GM18499 (cell line): ENCODE measurements around the gene TMEM267.
"Not testable (repeated sequence)": the region's sequence is repeated elsewhere in the genome, so short reads cannot be mapped to it uniquely, and the experiment has no call there.

Experiments
- ATAC-seq: cut with Tn5 transposase; IDR thresholded peaks from one replicate; pipeline ENCODE4 v1.9.1; 2021; ENCODE audit warnings: moderate number of reproducible peaks; ENCODE audit not compliant: insufficient read depth, unreplicated experiment

TMEM267 gene, protein sequence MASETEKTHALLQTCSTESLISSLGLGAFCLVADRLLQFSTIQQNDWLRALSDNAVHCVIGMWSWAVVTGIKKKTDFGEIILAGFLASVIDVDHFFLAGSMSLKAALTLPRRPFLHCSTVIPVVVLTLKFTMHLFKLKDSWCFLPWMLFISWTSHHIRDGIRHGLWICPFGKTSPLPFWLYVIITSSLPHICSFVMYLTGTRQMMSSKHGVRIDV

DNA sequence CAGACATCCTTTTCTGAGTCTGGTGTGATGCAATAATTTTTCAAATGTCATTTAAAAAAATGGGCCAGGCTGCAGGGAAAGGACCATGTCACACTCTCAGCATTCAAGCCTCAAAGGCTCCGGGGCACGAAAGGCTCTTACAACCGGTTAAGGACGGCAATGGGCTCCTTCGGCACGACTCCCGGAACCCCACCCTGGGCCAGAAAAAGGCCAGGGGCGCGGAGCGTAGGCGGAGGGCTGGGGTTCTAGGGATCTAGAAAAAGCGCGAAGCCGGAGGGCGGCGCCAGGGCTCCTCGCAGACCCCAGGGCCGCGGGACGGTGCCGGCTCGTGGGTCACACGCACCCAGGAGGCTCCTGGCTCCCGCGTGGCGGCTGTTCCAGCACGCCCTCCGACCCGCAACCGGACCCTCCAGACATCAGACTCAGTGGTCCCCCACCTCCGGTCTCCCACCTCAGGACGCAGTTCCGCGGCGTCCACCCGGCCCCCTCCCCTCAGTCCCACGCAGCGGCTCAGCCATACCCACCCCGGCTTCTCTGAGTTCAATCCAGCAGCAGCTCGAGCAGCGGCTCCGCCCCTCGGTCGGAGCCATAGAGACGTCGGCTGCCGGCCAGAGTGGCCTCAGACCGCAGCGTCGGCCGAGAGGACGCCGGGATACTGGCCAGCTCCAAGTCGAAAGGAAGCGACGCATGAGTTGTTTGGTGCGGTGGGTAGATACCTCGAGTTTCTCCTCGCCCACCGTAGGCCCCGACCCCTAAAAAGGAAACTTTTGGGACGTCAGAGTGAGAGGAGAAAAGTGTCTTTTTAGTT, at the start of gene TMEM267:
TSS of gene TMEM267 (minus strand) at position 568 of the 808 bp plus-strand sequence. CDS start 29,896 bp downstream, outside the sequence.
- peak; percentile 37 for ATAC-seq

DNA sequence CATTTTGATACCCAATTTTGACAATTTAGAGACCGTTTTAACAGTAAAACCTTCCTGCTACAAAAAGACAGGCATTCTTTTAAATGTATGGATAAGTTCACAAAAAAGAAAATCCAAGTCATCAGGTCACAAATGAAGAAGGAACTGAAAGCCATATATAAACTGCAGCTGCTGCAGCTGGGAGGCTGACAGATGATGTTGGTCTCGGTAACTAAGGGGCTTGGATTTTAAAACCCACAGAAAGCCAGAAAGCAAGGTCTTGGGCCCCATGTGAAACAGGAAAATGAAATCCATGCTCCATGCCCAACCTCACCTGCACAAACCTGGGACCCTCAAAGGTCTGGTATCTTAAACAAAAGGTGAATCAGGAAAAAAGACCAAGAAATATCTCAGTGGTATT, 47.0 kb upstream of the TMEM267 start:
- no peak for ATAC-seq

DNA sequence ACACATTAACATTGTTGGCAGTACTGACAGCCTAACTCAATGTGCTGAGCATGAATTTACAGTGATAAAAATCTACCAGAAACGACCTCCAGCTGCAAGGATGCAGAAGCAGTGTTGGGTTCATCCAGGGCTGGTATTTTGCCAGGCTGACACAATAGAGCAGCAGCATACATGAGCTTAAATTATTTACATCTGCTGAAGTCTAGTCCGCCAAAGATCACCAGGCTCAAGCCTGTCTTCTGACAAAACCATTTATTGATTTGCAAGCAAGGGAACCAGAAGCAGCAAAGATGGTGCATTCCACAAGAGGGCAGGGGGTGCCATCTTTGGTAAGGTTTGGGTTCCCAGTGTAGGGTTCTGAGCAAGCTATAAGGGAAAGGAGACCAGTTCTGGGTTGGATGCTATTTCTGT, 40.0 kb upstream of the TMEM267 start:
- no peak for ATAC-seq

DNA sequence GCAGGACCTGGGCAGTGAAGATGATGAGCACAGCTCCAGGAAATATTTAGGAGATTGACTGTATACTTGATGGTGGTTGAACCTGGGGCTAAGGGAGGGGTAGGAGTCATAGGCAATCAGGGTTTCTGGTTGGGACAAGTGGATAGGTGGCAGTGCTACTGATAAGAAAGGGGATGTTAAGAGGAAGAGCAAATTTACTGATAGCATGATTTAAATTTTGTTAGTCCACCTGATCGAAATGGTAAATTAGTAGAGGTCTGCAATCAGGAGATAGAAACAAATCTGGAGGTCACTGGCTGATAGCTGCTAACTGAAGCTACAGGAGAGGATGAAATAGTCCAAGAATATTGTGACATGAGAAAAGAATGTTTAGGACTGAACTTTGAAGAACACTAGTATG, 37.0 kb upstream of the TMEM267 start:
- ATAC-seq: no peak

DNA sequence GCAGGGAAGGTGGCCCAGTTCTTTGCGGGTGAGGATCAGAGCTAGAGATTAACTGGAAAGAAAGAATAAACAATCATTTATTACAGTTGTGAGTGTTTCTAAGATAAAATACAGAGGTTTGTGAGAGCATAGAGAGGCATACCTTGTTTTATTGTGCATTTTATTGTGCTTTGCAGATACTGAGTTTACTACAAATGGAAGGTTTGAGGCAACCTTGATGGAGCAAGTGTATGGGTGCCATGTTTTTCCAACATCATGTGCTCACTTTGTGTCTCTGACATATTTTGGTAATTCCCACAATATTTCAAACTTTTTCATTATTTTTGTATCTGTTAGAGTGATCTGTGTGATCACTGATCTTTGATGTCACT, 32.0 kb upstream of the TMEM267 start:
- no peak for ATAC-seq

DNA sequence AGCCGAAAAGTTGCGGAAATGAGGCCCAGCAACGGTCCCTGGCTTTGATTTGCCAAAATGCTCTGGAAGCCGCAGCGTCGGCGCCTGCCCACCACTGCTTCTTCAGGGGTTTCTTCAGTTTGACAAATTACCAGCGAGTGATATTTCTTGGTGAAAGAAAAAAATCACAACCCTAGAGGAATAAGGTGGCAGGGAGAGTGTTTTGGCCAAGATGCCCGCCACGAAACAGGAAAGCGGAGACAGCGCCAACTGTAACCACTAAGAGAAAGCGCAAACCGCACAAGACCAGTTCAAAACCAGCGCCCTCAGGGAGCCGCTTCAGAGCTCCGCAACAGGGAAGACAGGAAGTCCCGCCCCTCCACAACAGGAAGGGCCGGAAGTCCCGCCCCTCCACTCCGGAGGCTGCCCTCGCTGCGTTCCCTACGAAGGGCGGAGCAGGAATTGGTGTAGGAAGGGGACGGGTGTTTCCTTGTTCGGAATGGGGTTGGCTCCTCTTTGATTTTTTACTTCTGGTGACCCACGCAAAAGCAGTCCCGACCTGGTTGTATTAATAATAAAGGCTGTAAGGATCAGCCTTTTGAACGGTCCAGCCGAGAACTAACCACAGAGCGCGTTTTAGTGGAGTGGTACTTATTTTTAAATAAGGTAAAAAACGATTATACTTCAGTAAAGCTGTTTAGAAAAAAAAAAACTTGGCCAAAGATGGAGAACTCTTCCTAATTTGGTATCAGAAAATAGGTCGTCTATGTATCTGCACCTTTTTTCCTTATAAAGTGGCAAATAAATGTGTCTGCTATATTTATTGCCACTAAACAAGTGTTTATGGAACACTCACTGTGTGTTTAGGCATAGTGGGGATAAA, 31.4 kb upstream of the TMEM267 start, which contains the start of gene C5orf34:
TSS of gene C5orf34 (minus strand) at position 333 of the 862 bp plus-strand sequence. CDS start 5,809 bp downstream, outside the sequence.
- peak; percentile 90 for ATAC-seq

DNA sequence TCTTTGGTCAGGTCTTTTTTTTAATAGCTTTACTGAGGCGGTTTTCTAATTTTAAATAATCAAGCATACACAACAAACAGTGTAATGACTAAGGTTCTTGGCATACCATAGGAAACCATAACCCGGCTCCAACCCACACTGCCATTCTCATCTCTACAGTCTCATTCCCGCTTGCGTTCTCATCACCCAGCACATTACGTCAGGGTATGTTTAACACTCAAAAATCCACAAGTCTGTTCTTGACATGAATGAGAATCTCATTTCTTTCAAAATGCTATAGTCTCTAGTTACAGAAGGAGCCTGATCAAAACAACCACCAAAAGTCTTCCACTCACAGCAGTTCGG, 30.8 kb upstream of the TMEM267 start:
- peak; percentile 11 for ATAC-seq

DNA sequence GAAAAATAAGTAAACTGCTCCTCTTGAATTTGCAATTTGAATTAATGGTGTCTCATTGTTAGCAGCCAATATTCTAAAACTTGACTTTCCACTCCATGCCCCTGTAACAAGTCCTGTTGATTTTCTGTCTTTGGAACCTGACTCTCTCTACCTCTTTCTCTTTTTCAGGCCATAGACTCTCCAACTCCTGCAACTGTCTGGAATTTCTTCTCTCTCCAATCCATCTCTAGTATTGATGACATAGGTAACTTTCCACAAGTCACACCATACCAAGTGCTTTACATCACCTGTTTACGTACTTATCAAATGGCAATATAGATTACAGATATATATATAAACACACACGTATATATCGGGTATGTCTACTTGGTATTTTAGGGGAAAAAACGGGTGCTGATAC, 30.4 kb upstream of the TMEM267 start:
- ATAC-seq: no peak

DNA sequence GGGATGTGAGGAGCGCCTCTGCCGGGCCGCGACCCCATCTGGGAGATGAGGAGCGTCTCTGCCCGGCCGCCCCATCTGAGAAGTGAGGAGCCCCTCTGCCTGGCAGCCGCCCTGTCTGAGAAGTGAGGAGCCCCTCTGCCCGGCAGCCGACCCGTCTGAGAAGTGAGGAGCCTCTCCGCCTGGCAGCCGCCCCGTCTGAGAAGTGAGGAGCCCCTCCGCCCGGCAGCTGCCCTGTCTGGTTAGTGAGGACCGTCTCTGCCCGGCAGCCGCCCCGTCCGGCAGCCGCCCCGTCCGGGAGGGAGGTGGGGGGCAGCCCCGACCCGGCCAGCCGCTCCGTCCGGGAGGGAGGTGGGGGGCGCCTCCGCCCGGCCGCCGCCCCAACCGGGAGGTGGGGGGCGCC, 27.4 kb upstream of the TMEM267 start:
- not testable (repeated sequence) for ATAC-seq

DNA sequence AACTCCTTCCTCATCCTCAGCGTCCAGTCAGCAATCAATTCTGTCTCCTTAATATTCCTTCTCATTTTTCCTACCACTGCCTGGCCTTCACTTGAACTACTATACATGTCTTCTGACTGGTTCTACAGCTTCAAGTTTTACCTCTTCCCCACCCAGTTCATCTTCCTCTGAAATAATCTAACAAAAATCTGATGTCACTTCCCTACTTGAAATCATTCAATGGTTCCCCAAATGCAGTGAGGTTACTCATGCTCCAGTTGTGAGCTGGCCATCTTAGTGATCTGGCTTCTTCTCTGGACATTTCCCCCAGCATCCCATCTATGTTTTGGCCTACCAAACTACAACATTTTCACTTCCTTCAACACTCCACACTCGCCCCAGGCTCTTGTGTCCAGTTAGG, 14.9 kb upstream of the TMEM267 start:
- ATAC-seq: no peak

DNA sequence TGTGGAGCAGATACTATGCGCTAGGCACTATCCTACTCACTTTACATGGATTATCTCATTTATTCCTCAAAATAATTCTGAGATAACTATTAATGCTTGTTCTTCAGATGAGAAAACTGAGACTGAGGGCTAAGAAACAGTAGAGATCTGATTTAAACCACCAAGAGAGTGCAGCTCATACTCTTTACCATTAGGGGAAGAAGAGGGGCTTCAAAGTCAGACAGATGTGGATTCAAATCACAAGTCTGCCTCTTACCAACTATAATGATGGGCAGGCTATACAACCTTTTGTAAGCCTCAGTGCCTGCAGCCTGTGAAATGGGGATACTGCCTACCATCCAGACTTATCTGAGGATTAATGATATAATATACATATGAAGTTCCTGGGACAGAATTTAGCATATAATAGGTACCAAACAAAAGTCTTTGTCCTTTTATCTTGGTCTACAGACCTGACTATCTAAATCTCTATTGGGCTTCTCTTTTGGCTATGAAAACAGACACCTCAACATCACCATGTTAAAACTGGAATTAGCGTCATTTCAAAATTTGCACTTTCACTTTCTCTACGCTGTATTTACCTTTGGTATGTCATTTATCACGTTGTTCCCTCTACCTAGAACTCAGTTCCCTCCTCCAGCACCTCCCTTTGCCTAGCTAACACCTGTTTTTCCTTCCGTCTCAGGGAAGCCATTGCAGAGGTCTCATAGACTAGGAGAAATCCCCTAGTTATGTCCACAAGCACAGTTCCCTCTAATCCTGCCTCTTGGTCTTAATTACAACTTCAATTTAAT, 13.8 kb upstream of the TMEM267 start:
- no peak for ATAC-seq

DNA sequence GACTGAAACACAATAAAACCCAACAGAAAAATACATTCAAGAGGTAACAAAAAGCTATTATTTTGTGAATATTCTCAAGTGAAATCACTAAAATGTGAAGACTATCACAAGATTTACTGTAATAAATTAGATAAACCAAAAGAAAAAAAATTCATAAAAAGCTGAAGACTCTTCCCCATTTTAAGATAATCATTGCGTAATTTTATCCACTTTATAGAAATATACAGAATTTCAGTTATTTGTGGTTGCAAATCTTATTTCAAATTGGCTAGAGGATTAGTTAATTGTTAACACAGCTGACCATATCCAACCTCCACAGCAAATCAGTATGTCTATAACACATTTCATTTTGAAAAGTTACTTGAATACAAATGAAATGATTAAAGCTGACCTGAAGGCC, 7.7 kb upstream of the TMEM267 start:
- no peak for ATAC-seq

DNA sequence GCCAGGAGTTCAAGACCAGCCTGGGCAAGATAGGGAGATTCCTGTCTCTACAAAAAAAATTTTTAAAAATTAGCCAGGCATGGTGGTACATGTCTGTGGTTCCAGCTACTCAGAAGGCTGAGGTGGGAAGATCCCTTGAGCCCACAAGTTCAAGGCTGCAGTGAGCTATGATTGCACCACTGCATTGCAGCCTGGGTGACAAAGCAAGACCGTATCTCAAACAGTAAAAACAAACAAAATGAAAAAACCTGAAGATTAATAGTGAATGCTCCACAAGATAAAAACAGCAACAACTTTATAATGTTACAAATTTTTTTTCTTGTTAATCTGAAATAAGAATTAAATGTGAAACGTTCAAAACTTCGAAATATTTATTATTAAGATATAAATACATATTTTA, 2.7 kb upstream of the TMEM267 start:
- no peak for ATAC-seq

DNA sequence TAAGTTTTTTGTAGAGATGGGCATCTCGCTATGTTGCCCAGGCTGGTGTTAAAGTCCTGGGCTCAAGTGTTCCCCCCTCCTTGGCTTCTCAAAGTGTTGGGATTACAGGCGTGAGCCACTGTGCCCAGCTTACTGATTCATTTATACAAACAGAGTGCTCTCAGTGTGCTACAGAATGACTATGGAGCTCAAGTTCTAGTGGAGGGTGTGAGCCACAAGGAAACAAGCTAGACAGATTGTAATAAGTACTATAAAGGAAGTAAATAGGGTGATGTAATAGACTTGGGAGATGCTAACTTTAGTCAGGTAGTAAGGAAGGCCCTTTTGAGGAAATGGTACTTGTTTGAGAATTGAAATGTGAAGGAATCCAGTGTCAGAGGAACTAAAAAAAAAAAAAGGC, 1.7 kb upstream of the TMEM267 start:
- no peak for ATAC-seq

DNA sequence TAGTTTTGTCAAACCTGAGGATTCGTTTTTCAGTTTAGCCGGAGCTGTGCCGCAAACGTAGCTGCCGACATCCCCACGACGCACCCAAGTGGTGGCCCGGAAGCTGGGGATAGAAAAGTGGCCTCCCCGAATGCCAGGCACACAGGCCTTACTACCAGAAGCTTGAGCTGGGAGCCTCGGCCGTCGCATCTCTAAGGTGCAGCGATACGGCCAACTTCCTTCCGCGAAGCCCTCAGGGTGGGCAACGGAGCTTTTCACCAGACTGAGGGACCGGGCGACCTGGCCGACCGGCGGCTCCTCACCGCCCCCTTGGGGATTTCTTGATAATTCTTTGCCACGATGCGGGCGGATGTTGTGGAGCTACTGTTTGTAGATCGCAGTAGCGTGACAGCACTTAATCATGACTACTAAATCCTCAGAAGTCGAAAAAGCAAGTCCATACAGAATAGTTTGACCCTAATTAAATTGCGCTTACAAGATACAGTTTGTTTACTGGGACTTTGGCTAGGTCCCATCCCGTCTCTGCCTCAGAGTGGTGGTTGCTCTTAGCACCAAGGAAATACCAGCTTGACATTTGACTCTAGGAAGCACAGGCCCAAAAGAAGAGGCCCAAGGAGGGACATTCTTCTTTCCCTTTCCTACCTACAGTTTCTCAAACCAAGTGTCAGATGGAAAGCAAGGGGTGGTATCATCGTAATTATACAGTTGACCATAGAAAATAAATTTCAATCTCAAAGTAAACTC, 613 bp upstream of the TMEM267 start:
- ATAC-seq: peak; percentile 57

DNA sequence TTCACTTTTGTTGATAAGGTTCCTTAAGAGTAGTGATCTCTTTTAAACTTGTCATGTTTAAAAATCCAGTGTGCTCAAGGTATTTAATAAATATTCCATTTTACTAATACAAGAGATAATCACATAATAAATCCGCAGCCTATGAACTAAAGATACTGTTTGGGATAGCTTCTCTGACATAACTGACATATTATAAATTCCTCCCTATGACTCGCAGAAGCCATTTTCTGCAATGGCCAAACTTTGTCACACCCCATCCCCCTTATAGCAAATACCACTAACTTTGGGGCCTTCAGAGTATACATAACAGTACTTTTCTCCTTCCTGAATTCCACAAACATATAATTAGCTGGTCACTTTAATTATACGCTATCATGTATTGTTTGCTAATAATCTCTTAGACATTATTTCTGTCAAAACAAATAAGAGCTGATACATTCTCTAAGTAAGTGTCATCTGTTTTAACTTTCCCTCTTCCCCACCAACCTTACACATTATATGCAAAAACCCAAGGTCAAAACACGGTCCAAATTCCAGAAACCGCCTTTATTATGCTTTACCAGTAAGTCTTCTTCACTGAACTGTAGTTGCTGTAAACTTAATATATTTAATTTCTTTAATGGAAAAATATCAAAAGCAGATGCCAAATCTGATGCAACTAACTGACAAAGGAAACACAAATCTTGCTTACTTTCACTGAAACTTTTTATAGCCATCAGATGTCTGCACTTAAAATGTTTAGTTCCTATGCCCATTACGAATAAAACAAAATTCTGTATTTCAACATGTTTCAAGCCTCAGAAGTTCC, 971 bp downstream of the TMEM267 start:
- no peak for ATAC-seq

DNA sequence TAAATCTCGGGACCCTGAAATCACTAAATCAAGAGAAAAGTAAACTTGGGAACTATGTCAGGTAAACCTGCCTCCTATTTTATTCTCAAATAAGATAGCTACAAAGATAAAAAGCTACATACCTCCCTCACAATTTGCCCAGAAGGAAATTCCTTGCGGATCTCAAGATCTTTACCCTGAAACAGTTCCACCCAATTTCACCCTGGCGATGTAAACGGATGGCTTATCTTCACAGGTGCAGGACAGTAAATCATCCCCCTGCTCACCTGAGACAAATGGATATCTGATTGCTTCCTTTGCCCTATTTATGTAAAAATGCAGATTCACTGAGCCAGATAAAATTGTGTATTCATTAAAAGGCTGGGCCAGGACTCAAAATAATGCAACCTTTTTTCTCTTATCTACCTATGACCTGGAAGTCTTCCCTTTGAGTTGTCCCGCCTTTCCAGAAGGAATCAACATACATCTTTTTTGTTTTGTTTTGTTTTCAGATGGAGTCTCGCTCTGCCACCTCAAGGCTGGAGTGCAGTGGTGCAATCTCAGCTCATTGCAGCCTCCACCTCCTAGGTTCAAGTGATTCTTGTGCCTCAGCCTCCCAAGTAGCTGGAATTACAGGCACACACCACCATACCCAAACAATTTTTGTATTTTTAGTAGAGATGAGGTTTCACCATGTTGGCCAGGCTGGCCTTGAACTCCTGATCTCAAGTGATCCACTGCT, 13.8 kb downstream of the TMEM267 start:
- ATAC-seq: no peak

DNA sequence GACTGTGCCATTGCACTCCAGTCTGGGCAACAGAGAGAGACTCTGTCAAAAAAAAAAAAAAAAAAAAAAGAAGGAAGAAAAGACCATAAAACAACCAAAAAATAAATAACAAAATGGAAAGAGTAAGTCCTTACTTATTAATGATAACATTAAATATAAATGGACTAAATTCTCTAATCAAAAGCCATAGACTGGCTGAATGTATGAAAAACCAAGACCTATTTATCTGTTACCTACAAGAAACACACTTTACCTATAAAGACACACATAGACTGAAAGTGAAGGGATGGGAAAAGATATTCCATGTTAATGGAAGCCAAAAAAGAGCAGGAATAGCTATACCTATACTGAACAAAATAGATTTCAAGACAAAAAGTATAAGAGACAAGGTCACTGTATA, 16.6 kb downstream of the TMEM267 start:
- ATAC-seq: no peak
